ENCODE results near the gene SHISA9. TPM values are rescaled to one million over a fixed set of nuclear protein-coding genes. Genes with fewer than 3 reads are reported as not detected.
A peak's percentile ranks its signal among the peaks of the same experiment; 100 is the strongest.

The SHISA9 gene
- total RNA-seq, 1 donor from 2014 or later, result 2.5 TPM

GRCh38 chr16:12976936-12977335 lies 75.5 kb downstream of the SHISA9 start:
- no peak overlapping the region for H3K4me3 ChIP-seq
- TF ChIP-seq EZH2 (IDR thresholded peaks at IDR 0.05) (no peak), EZH2phosphoT487 (IDR thresholded peaks at IDR 0.05) (no peak)
- TF ChIP-seq, protein P1, sequence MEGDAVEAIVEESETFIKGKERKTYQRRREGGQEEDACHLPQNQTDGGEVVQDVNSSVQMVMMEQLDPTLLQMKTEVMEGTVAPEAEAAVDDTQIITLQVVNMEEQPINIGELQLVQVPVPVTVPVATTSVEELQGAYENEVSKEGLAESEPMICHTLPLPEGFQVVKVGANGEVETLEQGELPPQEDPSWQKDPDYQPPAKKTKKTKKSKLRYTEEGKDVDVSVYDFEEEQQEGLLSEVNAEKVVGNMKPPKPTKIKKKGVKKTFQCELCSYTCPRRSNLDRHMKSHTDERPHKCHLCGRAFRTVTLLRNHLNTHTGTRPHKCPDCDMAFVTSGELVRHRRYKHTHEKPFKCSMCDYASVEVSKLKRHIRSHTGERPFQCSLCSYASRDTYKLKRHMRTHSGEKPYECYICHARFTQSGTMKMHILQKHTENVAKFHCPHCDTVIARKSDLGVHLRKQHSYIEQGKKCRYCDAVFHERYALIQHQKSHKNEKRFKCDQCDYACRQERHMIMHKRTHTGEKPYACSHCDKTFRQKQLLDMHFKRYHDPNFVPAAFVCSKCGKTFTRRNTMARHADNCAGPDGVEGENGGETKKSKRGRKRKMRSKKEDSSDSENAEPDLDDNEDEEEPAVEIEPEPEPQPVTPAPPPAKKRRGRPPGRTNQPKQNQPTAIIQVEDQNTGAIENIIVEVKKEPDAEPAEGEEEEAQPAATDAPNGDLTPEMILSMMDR (IDR thresholded peaks at IDR 0.05), result no peak
- H3K27me3 ChIP-seq, result no peaks in the 10 kb centered on the region
- peaks cover 10% of the 10 kb centered on the region for H3K4me1 ChIP-seq
- Mint-ChIP-seq H3K36me3 (peaks cover 2% of the 10 kb centered on the region), H3K4me1 (peaks cover 13% of the 10 kb centered on the region), H3K27ac (no peak overlapping the region), H3K9me3 (peaks cover 9% of the 10 kb centered on the region), H3K4me3 (no peak overlapping the region), H3K27me3 (ENCODE audit: insufficient read depth, low read depth) (peaks cover 2% of the 10 kb centered on the region)
- no peak overlapping the region for H2AFZ ChIP-seq (replicated peaks)
- H4K20me1 ChIP-seq (ENCODE audit: low read depth), result no peaks in the 10 kb centered on the region
- no peaks in the 10 kb centered on the region for H3K79me2 ChIP-seq (ENCODE audit: low read depth)
- peaks cover 7% of the 10 kb centered on the region for H3K9me3 ChIP-seq (ENCODE audit: low read depth)
- H3K27ac ChIP-seq, result no peak overlapping the region
- H3K9ac ChIP-seq, result no peak overlapping the region
- H3K36me3 ChIP-seq, result no peaks in the 10 kb centered on the region
- H3F3A ChIP-seq (ENCODE audit: low read depth), result peaks cover 10% of the 10 kb centered on the region
- peak; percentile 62 for DNase-seq (ENCODE audit: low spot score)
- H3K4me2 ChIP-seq, result peak overlapping the region; percentile 41

DNA sequence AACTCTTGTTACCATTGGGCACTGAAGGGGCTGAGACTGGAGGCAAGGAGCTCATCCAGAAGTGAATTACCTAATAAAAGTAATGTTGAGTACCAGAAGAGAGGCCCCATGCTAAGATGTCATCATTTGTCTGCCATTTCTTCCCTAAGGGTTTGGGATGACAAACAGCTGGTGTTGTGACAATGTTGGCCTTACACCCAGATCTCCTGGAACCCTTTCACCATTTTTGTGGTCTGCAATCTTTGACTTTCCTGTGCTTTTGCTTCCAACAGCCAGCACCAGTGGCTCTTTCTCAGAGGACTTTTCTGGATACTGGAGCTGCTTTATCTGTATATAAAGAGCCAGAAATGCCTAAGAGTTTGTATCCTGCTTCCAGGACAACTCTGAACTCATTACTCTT lies 84.1 kb downstream of the SHISA9 start:
- no peaks in the 10 kb centered on the region for H3F3A ChIP-seq (ENCODE audit: low read depth)
- peaks cover 5% of the 10 kb centered on the region for H3K27me3 Mint-ChIP-seq (ENCODE audit: insufficient read depth, low read depth)
- H3K27me3 ChIP-seq, result no peaks in the 10 kb centered on the region
- peaks cover 6% of the 10 kb centered on the region for H3K4me1 Mint-ChIP-seq
- no peak overlapping the region for H3K4me3 ChIP-seq
- H3K36me3 Mint-ChIP-seq, result no peaks in the 10 kb centered on the region
- H3K4me3 Mint-ChIP-seq, result no peak overlapping the region
- H3K36me3 ChIP-seq, result no peaks in the 10 kb centered on the region
- no peak for DNase-seq (ENCODE audit: low spot score)
- H3K9me3 ChIP-seq (ENCODE audit: low read depth), result peaks cover 4% of the 10 kb centered on the region
- no peak overlapping the region for H3K27ac Mint-ChIP-seq
- H3K79me2 ChIP-seq (ENCODE audit: low read depth), result no peaks in the 10 kb centered on the region
- no peak overlapping the region for H3K27ac ChIP-seq
- no peak overlapping the region for H2AFZ ChIP-seq (replicated peaks)
- no peaks in the 10 kb centered on the region for H4K20me1 ChIP-seq (ENCODE audit: low read depth)
- H3K9me3 Mint-ChIP-seq, result peaks cover 9% of the 10 kb centered on the region
- no peaks in the 10 kb centered on the region for H3K4me1 ChIP-seq
- TF ChIP-seq EZH2phosphoT487 (IDR thresholded peaks at IDR 0.05), result no peak
- TF ChIP-seq EZH2 (IDR thresholded peaks at IDR 0.05), result no peak
- TF ChIP-seq, protein P1 (IDR thresholded peaks at IDR 0.05), result no peak
- no peak overlapping the region for H3K9ac ChIP-seq
- H3K4me2 ChIP-seq, result no peak overlapping the region

DNA sequence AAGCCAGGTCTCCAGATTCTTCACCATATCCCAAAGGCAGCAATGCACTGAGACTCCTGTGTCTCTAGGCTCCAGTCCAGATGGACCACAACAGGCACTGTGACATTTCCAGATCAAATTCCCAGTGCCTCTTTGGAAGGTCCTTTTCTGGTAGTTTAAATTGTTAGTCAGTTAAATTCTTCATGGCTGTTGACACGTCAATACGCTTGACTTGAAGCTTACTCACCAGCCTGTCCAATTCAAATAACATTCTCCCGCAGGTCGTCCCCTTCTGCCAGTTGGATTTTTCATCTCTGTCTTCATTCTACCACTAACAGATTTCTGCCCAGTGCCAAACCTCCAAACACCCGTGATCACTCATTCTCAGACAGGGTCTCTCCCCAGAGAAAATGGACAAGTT lies 86.7 kb downstream of the SHISA9 start:
- peaks cover 4% of the 10 kb centered on the region for H3K9me3 Mint-ChIP-seq
- no peak overlapping the region for H3K9ac ChIP-seq

More for the DNA sequence above, 86.7 kb downstream of the SHISA9 start:
- H3K27me3 ChIP-seq, result no peaks in the 10 kb centered on the region
- TF ChIP-seq, protein P1 (IDR thresholded peaks at IDR 0.05), result no peak
- TF ChIP-seq EZH2 (IDR thresholded peaks at IDR 0.05) (no peak), EZH2phosphoT487 (IDR thresholded peaks at IDR 0.05) (no peak)
- Mint-ChIP-seq H3K4me1 (peaks cover 6% of the 10 kb centered on the region), H3K4me3 (no peak overlapping the region), H3K36me3 (no peaks in the 10 kb centered on the region), H3K27me3 (ENCODE audit: insufficient read depth, low read depth) (peaks cover 8% of the 10 kb centered on the region), H3K27ac (no peak overlapping the region)
- H3K36me3 ChIP-seq, result no peaks in the 10 kb centered on the region
- H3K4me3 ChIP-seq, result no peak overlapping the region
- no peak overlapping the region for H3K4me2 ChIP-seq
- H2AFZ ChIP-seq (replicated peaks), result no peak overlapping the region
- no peaks in the 10 kb centered on the region for H4K20me1 ChIP-seq (ENCODE audit: low read depth)
- no peaks in the 10 kb centered on the region for H3K9me3 ChIP-seq (ENCODE audit: low read depth)
- H3K79me2 ChIP-seq (ENCODE audit: low read depth), result no peaks in the 10 kb centered on the region
- no peaks in the 10 kb centered on the region for H3K4me1 ChIP-seq
- no peak overlapping the region for H3K27ac ChIP-seq
- no peak for DNase-seq (ENCODE audit: low spot score)
- no peaks in the 10 kb centered on the region for H3F3A ChIP-seq (ENCODE audit: low read depth)

Measured in neural progenitor cell (in vitro differentiated cells).